Measurements from ENCODE around the gene MAP6.

MAP6 gene

DNA sequence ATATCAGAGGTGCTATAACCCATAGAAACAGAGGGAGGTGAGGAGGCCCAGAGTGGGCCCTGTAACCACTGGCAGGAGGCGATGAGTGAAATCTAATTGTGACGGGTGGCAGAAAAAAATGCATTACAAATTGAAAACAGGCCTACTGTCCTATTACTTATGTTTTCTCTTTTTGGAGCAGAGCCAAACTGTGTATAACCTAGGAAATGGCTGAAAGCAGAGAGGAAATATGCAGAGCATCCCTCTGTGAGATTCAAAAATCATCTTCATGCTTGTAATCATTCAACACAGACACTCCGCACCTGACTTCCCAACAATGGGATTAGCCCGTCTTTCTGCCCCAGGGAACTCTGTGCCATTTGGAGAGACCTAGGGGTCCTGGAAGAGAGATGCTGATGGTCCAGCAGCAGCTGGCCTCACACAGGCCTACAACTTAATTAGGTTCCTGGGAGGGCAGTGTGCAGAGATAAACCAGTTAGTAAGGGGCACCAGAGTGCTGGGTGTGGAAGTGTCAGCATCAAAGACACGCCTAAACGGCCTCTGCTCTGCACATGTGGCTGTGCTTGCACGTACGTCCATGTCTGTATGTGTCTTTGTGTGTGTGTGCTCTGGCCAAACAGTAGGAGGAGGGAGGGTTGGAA is 41.8 kb downstream of the MAP6 start:
- peak in 1 of 2 donors; percentile 23 for DNase-seq (ENCODE audit: low read depth in 2 of 2)
- TF ChIP-seq CTCF (IDR thresholded peaks at IDR 0.05; ENCODE audit: low read depth, low read length): no peak
- H3K4me3 ChIP-seq (replicated peaks in 1 of 2; ENCODE audit: low read depth in 2 of 2, low read length in 2 of 2): no peak overlapping the region

- TF ChIP-seq CTCF (IDR thresholded peaks at IDR 0.05; ENCODE audit: low read depth, low read length): no peak
- H3K4me3 ChIP-seq (replicated peaks in 1 of 2; ENCODE audit: low read depth in 2 of 2, low read length in 2 of 2): no peak overlapping the region
- DNase-seq (ENCODE audit: low read depth in 2 of 2): peak; percentile 66 to 89
These were observed 42.6 kb downstream of the MAP6 start for GRCh38 chr11:75625991-75626888.

- no peak for DNase-seq (ENCODE audit: low read depth in 2 of 2)
- TF ChIP-seq CTCF (IDR thresholded peaks at IDR 0.05; ENCODE audit: low read depth, low read length): no peak
- H3K4me3 ChIP-seq (replicated peaks in 1 of 2; ENCODE audit: low read depth in 2 of 2, low read length in 2 of 2): no peak overlapping the region
These were observed 43.8 kb downstream of the MAP6 start for GRCh38 chr11:75625021-75625420.

GRCh38 chr11:75616281-75616680 is 52.6 kb downstream of the MAP6 start:
- no peak for TF ChIP-seq CTCF (IDR thresholded peaks at IDR 0.05; ENCODE audit: low read depth, low read length)
- H3K4me3 ChIP-seq (replicated peaks in 1 of 2; ENCODE audit: low read depth in 2 of 2, low read length in 2 of 2): no peak overlapping the region
- DNase-seq (ENCODE audit: low read depth in 2 of 2): no peak

- no peak for DNase-seq (ENCODE audit: low read depth in 2 of 2)
- no peak for TF ChIP-seq CTCF (IDR thresholded peaks at IDR 0.05; ENCODE audit: low read depth, low read length)
- no peak overlapping the region for H3K4me3 ChIP-seq (replicated peaks in 1 of 2; ENCODE audit: low read depth in 2 of 2, low read length in 2 of 2)
These were observed 53.1 kb downstream of the MAP6 start for GRCh38 chr11:75615751-75616150.

DNA sequence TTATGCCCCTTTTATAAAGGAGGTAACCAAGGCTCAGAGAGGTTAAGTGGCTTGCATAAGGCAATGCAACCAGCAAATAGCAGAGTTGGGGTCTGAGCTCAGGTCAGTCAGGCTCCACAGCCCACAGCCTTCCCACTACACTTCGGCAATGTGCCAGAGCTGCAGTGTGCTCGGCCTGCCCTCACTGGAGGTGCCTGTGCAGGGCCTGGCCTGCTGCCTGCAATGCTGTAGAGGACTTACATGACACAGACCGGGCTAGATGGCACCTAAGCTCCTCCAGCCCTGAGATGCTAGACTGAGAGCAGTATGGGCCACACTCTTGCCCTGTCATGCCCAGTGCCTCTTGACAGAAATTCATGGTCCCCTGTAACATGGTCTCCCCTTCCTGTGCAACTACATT is 57.0 kb downstream of the MAP6 start:
- DNase-seq (ENCODE audit: low read depth in 2 of 2): no peak
- H3K4me3 ChIP-seq (replicated peaks in 1 of 2; ENCODE audit: low read depth in 2 of 2, low read length in 2 of 2): no peak overlapping the region
- TF ChIP-seq CTCF (IDR thresholded peaks at IDR 0.05; ENCODE audit: low read depth, low read length): no peak

Data from cardiac fibroblast (primary cell).